Raji (cell line): ENCODE measurements around the gene ORAI3.

Experiments
- POLR2A ChIP-seq: IDR thresholded peaks from 2 replicates; pipeline ENCODE4 v1.6.1; 2011; ENCODE audit warnings: low read depth, low read length, control low read depth; ENCODE audit not compliant: insufficient read depth

The ORAI3 gene

DNA sequence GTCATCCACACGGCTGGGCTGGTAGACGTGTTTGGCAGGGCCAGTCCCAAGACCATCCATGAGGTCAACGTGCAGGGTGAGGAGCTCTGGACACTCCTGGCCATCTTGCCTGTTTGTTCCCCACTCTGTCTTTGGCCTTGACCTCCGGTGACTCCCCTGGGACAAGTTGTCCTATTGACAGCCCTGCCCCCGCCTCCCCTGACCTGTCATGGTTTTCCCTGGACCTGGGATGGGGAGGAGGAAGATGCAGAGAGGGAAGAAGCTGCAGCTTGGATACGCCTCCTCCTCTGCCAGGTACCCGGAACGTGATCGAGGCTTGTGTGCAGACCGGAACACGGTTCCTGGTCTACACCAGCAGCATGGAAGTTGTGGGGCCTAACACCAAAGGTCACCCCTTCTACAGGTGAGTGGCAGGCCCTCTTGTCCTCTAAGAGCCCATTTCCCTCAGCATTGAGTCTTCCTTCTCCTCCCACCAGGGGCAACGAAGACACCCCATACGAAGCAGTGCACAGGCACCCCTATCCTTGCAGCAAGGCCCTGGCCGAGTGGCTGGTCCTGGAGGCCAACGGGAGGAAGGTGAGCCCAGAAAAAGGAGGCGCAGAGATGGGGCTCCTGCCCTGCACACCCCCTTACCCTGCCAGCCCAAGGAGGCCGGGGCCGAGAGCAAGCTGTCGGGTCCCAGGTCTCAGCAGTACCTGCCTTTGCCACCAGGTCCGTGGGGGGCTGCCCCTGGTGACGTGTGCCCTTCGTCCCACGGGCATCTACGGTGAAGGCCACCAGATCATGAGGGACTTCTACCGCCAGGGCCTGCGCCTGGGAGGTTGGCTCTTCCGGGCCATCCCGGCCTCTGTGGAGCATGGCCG is 37.5 kb downstream of the ORAI3 start:
- TF ChIP-seq POLR2A = no peak

DNA sequence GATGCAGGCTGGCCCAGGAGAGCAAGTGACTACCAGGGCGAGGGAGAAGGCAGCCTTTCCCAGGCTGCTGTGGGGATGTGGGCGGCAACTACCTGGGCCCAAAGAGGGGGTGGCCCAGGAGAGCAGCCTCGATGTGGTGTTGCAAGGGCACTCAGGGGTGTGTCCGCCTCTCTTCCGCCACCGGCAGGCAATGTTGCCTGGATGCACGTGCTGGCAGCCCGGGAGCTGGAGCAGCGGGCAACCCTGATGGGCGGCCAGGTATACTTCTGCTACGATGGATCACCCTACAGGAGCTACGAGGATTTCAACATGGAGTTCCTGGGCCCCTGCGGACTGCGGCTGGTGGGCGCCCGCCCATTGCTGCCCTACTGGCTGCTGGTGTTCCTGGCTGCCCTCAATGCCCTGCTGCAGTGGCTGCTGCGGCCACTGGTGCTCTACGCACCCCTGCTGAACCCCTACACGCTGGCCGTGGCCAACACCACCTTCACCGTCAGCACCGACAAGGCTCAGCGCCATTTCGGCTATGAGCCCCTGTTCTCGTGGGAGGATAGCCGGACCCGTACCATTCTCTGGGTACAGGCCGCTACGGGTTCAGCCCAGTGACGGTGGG is 38.8 kb downstream of the ORAI3 start:
- no peak for TF ChIP-seq POLR2A

DNA sequence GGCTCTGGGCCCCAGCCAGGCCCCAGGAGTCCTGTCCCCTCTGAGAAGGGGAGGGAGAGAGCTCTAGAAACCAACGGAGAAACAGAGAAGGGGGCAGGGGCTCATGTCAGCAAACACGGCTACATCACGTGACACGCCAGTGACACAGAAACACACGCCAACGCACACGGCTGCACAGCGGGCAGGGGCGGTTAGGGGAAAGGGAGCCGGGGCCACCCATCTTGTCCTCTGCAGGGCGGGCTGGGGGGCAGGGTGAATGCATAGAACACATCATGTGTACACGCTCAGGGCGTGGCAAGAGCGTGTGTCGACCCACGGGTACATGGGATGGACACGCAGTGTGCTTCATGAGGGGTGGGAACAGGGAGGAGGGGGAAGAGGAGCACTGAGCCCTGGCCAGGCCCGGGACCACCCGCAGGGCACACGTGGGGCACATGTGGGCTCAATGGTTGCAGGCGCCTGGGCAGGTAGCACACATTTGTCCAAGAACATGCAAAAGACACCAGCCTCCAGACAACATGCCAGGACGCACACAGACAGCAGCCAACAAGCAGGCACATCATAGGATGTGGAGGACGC is 40.7 kb downstream of the ORAI3 start:
- TF ChIP-seq POLR2A = no peak

DNA sequence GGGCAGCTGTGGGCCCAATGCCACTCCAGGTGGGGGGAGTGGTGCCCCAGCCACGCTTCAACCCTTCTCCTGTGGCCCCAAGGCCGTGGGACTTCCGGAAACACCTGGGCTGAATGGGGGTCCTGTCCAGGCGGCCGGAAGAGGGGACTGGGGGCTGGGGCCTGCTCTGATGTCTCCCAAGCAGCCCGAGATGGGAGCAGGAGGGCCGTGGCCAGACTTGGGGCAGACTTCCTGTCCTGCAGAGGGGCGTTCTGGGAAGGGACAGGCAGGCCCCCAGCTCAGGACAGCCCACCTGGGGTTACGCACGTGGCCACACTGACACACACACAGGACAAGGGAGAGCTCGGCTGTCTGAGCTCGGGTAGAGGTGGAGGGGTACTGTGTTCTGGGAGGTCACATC is 41.2 kb downstream of the ORAI3 start:
- TF ChIP-seq POLR2A = no peak

DNA sequence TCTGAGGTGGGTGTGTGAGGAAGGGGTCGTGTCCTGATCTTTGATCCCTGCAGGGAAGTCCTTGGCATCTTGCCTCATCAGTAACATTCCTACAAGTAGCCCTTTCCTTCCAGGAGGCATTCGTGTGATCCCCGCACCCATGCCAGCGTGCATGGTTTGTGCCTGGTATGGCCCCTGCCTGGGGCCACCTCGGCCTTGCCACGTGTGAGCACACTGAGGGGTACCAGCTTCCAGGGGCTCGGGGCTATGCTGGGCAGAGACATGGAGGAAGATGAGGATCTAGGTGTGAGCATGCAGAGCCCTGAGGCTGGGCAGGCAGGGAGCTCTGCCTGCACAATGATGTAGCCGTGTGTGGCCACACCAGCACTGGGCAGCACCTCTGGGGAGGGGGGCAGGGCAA is 42.2 kb downstream of the ORAI3 start:
- no peak for TF ChIP-seq POLR2A

DNA sequence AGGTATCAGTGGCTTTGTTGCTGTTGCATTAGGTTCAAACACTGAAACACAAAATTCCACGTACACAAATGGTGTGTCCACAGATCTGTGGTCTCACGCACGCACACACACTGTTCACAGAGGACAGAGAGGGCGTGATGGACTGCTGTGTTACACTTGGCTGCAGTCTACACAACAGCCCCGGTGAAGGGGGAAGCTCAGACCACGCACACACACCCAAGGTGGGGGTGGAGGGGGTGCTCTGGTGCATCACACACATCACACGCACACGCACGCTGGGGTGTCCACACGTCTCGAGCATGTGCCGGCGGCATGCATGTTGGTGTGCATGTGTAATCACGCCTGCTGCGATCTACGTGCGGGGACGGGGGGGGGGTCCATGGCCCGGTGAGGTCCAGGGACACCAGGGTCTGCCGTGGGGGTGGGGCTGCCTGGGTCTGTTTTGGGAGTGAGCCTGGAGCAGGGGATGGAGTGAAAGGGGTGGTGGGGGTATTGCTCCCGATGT is 43.5 kb downstream of the ORAI3 start:
- no peak for TF ChIP-seq POLR2A

DNA sequence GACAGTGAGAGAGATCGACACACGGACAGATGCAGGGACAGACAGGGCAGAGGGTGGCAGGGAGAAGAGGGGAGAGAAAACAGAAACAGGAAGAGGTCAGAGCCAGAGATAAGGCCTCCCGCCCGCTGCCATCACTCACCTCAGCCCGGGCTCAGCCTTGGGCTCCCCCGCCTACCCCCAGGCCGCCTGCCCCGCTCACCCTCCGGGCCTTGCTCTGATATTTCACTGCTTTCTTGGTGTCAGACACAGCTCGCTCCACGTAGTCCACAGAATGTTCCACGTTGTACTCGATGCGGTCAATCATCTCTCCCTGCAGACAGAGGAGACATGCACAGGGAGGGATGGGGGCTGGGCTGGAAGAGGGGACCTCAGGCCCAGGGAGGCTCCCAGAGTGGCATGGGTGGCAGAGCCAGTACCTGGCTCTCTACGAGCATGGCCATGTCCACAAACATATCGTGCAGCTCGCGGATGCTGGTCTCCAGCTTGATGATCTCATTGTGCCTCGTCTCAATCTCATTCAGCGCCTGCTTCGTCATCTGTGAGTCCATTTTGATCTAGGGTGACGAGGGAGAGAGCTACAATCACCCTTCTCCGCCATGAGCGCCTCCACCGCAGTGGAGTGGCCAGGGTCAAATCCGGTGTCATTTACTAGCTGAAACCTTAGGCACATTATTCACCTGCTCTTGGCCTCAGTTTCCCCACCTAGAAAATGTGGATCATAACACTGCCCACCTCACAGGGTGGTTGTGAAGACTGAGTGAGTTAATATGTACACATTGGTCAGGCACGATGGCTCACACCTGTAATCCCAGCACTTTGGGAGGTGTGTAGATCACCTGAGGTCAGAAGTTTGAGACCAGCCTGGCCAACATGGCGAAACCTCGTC is 44.3 kb downstream of the ORAI3 start:
- TF ChIP-seq POLR2A = no peak

DNA sequence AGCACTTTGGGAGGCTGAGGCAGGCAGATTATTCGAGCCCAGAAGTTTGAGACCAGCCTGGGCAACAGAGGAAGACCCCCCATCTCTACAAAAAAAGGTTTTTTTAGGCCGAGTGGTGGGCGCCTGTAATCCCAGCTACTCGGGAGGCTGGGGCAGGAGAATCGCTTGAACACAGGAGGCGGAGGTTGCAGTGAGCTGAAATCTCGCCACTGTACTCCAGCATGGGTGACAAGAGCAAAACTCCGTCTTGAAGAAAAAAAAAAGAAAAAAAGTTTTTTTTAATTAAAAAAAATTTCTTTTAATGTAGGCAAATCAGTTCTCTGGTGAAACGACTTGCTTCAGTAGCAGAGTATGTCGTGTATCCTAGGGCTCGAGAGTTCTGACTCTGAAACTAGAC is 47.1 kb downstream of the ORAI3 start:
- TF ChIP-seq POLR2A = no peak

DNA sequence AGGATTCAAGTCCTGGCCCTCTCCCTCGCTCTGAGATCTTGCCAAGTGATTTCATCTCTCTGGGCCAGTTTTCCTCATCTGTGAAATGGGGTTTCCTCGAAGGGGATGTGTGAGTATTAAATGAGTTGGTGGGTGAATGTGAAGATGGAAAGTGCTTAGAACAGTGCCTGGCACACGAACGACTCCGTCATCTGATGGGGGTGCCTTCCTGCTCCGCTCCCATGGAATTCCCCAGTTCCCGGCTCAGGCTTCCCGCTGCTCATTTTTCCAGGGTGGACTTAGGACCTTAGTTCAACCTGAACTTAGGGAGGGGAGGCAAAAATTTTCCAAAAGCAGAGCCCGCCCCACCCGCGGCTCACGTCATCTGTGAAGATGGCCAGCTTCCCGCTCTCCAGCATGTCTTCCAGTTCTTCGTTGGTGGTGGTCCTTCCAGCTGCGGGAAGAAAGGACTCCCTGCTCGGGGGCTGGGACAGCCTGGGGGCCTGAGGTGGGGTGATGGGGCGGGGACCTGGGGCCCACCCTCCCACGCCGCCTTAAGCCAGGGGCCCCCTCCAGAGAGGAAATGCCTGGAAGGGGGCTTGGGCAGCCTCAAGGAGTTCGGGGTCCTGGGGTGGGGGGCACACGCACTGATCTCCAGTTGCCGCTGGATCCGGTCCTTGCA is 47.6 kb downstream of the ORAI3 start:
- no peak for TF ChIP-seq POLR2A

DNA sequence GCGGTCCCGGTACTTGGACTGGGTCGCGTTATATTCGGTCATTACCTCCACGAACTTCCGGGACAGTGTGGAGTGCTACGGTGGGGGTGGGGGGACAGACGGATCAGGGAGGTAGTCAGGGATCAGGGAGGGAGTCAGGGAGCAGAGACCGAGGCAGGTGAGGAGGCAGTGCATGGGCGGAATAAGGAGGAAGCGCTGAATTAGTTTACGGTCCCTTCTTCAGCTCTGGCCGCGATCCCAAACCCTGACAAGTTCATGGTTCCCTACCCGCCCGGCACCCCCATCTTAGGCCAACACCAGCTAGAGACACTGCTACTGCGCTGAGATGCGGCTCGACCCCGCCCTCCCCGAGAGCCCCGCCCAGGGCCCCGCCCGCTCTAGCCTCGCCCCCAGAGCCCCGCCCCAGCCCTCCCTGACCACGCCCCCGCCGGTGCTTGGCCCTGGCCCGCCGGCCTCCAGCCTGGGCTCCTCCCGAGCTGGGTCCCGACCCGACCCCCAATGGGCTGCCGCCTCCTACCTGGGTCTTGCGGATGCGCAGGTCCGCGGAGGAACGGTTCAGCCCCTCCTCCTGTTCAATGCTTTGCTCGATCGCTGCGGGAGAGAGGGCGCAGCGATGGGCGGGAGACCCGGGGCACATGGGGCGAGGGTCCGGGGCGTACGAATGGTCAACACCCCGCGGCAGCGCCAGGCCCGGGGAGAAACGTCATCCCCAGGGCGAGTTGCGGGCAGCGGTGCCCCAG is 48.3 kb downstream of the ORAI3 start:
- TF ChIP-seq POLR2A = peak; percentile 62

DNA sequence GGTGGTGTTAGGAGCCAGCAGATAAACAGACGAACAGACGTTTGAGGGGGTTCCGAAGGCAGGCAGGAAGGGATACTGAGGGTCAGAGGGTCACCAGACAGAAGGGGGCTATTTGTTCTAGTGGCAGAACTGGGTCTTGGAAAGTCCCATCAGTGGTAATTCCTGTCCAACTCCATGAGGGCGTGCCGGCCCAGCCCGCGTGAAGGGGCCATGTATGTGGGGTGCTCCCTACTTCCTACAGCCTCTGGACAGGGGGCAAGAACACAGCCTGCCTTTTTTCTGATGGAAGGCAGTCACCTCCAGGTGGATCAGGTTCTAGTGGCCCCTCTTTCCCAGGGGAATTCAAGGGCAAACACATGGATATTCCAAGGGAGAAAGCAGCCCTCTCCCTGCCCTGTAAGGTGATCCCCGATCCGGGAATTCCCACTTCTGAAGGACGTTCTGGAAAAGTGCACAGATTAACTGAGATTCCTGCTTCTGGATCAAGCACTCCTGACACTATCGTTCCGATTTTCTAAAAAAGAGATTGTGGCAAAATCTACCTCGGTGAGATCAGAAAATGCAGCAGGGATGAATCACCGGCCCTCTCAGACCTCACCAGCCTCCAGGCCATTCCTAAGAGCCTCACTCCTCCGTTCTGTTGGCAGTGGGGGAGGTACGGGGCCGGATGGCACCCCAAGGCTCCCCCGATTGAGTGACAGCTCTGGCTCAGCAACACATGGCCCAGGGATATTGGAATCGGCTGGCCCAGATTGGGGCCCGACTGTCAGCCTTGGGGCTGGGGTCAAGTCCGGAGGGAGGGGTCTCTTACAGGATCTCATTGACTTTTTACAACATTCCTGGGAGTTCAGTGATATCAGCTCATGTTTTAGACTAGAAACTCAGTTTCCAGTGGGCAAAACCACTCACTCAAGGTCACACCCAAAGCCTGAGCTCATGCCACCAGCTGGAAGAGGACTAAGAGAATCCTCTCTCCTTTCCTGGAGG is 49.1 kb downstream of the ORAI3 start:
- no peak for TF ChIP-seq POLR2A

DNA sequence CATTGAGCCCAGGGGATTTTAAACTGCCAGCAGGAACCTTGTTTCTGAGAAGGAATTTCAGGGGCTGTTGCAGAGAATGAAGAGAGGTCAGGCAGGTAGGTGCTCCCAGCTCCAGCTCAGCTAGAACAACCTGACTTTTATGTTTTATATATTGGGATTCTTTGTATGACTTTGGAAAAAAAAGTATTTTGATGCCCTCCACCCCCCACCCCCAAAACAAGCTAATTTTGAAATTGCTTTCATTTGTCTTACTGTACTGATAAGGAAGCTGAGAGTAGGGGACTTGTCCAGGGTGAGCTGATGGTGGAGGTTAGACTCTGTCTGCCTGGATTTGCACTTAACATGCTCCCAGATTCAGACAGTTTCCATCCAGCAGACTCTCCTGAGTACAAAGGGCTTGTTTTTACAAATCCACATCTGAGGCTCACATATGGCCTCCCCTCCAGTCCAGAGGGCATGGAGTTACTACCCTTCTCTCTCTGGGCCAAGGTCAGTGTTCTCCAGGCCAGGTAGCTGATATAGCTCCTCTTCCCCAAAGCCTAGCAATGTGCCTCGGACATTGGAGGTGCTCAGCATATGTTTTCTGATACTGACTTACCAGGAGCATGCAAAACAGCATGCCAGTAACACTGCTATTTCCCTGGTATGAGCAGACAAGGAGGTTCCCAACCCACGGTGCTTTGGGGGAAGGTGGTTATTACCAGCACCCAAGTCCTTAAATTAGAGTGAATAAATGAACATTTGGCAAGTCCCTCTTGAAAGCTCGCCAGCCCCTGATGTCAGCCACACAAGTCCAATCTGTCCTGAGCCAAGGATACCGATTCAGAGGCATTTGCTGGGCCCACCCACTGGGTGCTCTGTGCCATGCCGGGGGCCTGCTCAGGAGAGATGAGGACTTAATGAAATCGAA is 50.2 kb downstream of the ORAI3 start:
- TF ChIP-seq POLR2A = no peak
